T1000 (cell line): Measurements from ENCODE around the gene BZW2.

Experiments
- DNase-seq: peaks from one replicate; lab custom pipeline; 2025; ENCODE audit warnings: mixed read lengths; lab: John Stamatoyannopoulos, UW

Gene BZW2

DNA sequence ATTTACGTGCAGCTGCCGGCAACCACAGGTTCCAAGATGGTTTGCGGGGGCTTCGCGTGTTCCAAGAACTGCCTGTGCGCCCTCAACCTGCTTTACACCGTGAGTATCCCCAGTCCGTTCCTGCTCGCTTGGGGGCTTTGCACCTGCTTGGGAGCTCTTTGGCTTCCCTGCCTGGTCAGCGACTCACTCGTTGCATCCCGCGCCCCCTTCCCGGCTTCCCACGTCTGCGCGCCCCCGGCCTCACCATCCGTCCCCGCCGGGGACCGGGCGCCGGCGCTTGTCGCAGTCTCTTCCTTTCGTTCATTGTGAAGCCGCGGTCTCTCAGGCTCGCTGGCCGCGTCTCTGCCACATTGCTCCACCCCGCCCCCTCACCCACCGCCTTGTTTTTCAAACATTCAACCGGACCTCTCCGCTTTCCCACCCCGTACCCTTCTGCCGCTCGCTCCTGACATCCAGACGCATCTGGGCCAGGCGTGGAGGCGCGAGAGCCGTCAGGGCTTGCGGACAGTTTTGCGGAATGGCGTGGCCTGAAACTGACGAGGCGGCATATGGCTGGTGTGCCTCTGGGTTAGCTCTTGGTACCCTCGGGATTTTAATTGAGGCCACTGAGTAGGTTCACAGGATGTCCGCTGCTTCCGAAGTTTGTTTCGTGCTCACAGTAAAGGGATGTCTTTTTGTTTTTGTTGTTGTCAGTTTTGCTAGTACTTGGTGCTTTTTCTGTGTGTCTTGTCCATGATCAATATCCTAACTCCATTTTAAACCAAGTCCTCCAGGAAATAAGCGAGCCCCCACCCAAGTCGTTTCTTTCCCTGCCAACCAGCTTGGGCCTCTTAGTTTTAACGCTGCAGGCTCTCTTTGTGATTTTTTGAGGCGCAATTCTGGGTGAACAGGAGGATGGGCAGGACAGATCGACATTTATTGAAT, 108.2 kb downstream of the BZW2 start:
- DNase-seq, result no peak

DNA sequence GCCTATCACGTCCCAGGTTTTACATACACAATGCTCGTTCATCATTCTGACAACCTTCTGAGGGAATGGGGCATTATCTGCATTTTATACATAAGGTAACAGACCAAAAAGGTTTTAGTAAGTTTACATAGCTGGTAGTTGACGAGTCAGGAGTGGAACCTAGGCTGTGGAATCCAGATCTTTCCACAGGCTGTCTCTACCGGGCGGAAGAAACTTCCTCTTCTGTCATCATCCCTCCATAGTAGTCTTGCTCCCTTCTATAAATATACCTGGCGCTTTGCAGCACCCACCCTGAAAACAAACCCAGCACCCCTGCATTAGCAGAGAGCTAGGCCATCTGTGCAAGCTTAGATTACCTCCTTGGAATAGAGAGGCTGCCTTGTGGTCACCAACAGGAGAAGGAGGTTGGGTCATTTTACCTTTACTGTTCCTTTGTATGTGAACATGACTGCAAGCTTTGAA, 108.9 kb downstream of the BZW2 start:
- no peak for DNase-seq

DNA sequence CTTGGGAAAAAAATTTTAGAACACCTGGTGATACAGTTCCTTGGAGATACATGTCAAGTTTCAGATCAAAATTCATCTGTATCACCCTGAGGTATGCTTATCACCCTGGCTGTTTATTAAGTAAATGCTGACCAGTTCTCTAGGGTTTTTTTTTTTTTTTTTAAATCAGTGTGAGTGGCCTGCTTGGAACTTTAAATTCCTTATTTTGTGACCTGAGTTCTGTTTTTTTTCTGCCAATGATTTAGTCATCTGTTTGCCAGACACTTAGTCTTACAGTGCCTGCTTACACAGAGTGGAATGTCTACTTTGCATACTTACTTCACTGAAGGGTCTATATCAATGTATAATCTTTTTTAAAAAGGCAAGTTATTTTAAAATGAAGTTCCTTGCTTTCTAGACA, 109.4 kb downstream of the BZW2 start:
- no peak for DNase-seq
